ENCODE results near the gene CCDC50. TPM values are rescaled to one million over a fixed set of nuclear protein-coding genes. Genes with fewer than 3 reads are reported as not detected.
A peak's percentile ranks its signal among the peaks of the same experiment; 100 is the strongest.

The CCDC50 gene, protein sequence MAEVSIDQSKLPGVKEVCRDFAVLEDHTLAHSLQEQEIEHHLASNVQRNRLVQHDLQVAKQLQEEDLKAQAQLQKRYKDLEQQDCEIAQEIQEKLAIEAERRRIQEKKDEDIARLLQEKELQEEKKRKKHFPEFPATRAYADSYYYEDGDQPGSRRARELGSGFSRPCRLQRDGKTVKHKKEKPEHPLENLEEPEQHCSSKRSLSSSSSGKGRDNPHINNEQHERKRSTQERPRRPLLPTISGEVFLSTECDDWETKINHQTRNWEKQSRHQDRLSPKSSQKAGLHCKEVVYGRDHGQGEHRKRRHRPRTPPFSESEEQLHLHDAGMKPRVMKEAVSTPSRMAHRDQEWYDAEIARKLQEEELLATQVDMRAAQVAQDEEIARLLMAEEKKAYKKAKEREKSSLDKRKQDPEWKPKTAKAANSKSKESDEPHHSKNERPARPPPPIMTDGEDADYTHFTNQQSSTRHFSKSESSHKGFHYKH
- 58.7 TPM for total RNA-seq

DNA sequence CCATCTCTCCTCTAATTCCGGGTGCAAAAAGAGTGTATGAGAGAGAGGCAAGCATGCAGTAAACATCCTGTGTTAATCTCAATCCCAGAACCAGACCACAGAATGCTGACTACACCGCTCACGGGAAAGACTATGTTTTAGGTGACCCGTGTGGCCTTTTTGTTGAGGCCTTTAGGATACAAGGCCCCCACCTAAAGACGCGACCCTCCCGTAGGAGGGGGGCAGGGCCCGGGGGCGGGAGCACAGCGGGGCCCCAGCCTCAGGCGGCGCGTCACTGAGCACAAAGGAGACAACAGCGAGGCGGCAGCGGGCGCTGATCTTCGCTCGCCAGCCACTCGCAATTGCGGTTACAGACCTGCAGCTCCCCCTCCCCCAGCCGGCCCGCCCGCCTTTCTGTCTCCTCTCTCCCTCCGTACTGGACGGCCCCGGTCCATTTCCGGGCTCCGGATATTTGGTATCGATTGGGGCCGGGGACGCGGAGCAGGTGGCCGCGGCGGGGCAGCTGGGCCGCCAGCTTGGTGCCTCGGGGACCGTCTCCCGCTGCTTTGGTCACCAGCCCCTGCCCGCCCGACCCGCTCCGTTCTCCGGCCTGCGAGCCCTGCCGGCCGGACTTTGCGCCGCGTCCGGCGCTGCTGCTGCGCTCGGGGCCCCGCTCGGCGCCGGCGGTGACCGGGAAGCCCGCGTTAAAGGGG is at the start of gene CCDC50:
CCDC50 (plus strand) TSS at position 433 of the 692 bp plus-strand sequence. CDS start 281 bp downstream, outside the sequence.
- Histone ChIP-seq H3K4me3 (peak within 1 kb of the TSS; percentile 74 to 82), H3K4me1 (peaks cover 34% of the 10 kb centered on the region), H3K27me3 (no peaks in the 10 kb centered on the region), H3K27ac (peak within 1 kb of the TSS; percentile 92), H3K36me3 (no peaks in the 10 kb centered on the region), H3K9me3 (no peaks in the 10 kb centered on the region)
- DNase-seq (ENCODE audit: extremely low spot score in 2 of 2): no peak
- intact Hi-C loops (cut with DNase I): no loop called here
- peak in 1 of 2 donors; percentile 74 for TF ChIP-seq POLR2AphosphoS5 (IDR thresholded peaks at IDR 0.05; ENCODE audit: insufficient read depth in 1 of 2, low read depth in 1 of 2)
- TF ChIP-seq POLR2A (IDR thresholded peaks at IDR 0.05): no peak

DNA sequence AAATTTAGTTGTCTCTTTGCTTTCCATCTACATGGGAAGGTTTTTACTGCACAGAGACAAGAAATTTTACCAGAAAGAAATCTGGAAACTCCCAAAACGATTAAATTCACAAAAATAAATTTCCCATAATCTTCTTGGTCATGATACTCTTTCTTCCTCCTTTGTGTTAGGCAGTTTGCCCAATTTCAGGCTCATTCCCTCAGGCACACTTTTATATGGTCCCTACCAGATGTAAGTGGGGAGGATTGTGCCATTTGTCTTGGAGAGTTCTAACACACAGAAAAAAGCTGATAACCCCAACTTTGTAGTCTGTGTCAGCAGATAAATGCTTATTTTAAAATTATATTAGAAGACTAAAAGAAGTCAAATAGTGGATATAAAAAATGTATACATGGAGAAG is 49.1 kb upstream of the CCDC50 start:
- no peak for TF ChIP-seq POLR2A (IDR thresholded peaks at IDR 0.05)
- intact Hi-C loops (cut with DNase I): no loop called here
- no peak overlapping the region for H3K27ac ChIP-seq
- no peak for DNase-seq (ENCODE audit: extremely low spot score in 2 of 2)
- no peaks in the 10 kb centered on the region for H3K9me3 ChIP-seq
- H3K36me3 ChIP-seq: no peaks in the 10 kb centered on the region
- H3K4me3 ChIP-seq: no peak overlapping the region
- H3K4me1 ChIP-seq: peaks cover 13% of the 10 kb centered on the region
- no peaks in the 10 kb centered on the region for H3K27me3 ChIP-seq

DNA sequence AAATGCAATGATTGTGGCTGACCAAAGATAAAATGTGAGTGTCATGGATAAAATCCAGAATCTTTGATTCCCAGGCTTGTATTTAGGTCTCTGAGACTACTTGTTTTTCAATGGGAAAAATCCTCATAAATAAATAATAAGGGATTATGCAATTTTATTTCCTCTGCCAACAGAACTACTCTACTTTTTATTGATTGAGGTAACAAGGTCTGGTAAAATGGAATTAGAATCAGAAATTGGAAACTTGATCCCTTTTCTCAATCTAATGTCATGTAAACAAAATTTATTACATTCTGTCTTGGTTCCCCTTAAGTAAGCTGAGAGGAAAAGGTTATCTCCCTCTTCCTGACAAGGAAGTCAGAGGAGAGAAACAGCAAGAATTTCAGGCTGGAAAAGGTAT is 48.3 kb upstream of the CCDC50 start:
- TF ChIP-seq, protein P1, sequence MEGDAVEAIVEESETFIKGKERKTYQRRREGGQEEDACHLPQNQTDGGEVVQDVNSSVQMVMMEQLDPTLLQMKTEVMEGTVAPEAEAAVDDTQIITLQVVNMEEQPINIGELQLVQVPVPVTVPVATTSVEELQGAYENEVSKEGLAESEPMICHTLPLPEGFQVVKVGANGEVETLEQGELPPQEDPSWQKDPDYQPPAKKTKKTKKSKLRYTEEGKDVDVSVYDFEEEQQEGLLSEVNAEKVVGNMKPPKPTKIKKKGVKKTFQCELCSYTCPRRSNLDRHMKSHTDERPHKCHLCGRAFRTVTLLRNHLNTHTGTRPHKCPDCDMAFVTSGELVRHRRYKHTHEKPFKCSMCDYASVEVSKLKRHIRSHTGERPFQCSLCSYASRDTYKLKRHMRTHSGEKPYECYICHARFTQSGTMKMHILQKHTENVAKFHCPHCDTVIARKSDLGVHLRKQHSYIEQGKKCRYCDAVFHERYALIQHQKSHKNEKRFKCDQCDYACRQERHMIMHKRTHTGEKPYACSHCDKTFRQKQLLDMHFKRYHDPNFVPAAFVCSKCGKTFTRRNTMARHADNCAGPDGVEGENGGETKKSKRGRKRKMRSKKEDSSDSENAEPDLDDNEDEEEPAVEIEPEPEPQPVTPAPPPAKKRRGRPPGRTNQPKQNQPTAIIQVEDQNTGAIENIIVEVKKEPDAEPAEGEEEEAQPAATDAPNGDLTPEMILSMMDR (IDR thresholded peaks at IDR 0.05): no peak
- no peak for TF ChIP-seq POLR2AphosphoS5 (IDR thresholded peaks at IDR 0.05; ENCODE audit: insufficient read depth in 1 of 2, low read depth in 1 of 2)
- TF ChIP-seq POLR2A (IDR thresholded peaks at IDR 0.05): no peak
- Histone ChIP-seq H3K27ac (no peak overlapping the region), H3K4me1 (peaks cover 13% of the 10 kb centered on the region), H3K9me3 (no peaks in the 10 kb centered on the region), H3K4me3 (no peak overlapping the region), H3K36me3 (no peaks in the 10 kb centered on the region), H3K27me3 (no peaks in the 10 kb centered on the region)
- intact Hi-C loops (cut with DNase I): no loop called here
- DNase-seq (ENCODE audit: extremely low spot score in 2 of 2): no peak

DNA sequence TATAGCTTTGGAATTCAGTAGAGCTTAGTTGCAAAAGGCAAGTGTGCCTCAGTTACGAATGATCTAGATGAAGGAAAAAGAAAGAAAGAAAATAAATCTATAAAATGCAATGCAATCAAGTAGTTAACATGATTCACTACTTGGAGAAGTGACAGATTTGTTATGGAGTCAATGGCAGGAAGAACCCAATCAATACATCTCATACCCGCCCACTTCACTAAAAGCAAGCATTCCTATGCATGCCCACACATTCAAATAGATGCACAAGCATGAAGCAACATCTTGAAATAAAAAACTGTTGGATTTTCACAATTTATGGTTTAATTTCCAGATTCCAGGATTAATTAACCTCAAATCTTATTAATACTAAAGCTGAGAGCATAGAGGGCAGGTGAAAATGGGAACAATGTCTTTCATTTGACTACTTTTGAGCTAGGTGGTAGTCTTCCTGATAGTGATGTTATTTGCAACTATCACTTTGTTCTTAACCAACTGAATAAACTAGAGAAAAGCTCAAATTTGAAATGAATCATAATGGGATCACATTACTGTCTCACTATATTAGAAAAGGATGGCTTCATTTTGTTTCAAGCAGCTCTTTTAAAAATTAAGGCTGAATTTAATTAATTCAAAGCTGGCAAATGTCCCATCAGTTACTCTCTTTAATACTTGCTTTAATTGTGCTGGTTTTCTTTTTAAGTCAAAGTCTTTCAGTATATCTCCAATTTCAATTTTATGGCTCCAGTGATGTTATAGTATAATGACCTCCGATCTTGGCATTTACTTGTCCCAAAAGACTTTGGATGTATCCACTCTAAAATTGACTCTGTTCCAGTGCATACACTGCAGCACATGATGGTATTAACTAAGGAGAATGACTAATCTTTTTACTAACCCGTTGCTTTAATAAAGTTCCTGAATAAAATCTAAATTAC is 46.7 kb upstream of the CCDC50 start:
- TF ChIP-seq, protein P1 (IDR thresholded peaks at IDR 0.05): no peak
- TF ChIP-seq POLR2A (IDR thresholded peaks at IDR 0.05): no peak
- TF ChIP-seq POLR2AphosphoS5 (IDR thresholded peaks at IDR 0.05; ENCODE audit: insufficient read depth in 1 of 2, low read depth in 1 of 2): no peak
- DNase-seq (ENCODE audit: extremely low spot score in 2 of 2): no peak

DNA sequence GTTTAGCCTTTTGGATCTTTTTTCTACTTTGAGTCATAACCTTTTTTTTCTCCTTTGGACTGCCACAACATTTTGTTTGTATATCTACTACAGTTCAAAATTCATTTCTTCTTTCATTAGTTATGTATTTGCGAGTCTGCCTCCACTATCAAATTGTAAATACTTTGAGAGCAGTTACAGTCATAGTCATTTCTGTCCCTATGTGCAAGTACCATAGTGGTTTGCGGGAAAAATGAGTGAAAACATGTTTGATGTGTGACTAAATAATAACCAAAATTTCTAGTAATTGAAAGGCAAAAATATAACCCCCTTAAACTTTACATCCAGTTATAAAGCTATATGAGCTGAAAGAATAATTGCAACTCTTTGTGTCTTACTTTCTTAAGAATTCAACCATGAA is 45.8 kb upstream of the CCDC50 start:
- no peaks in the 10 kb centered on the region for H3K36me3 ChIP-seq
- no peaks in the 10 kb centered on the region for H3K9me3 ChIP-seq
- intact Hi-C loops (cut with DNase I): loop anchor here (1.0 kb wide), 1 partner anchor 17 kb away; no protein-coding TSS in a partner anchor
- DNase-seq (ENCODE audit: extremely low spot score in 2 of 2): no peak
- H3K27me3 ChIP-seq: no peaks in the 10 kb centered on the region
- no peak overlapping the region for H3K4me3 ChIP-seq
- peaks cover 13% of the 10 kb centered on the region for H3K4me1 ChIP-seq
- no peak overlapping the region for H3K27ac ChIP-seq
- TF ChIP-seq POLR2AphosphoS5 (IDR thresholded peaks at IDR 0.05; ENCODE audit: insufficient read depth in 1 of 2, low read depth in 1 of 2): no peak
- TF ChIP-seq POLR2A (IDR thresholded peaks at IDR 0.05): no peak
- TF ChIP-seq, protein P1 (IDR thresholded peaks at IDR 0.05): no peak

More for the DNA sequence above, 46.7 kb upstream of the CCDC50 start:
- Histone ChIP-seq H3K27ac (no peak overlapping the region), H3K27me3 (no peaks in the 10 kb centered on the region), H3K4me3 (no peak overlapping the region), H3K9me3 (no peaks in the 10 kb centered on the region), H3K4me1 (peaks cover 13% of the 10 kb centered on the region), H3K36me3 (no peaks in the 10 kb centered on the region)
- intact Hi-C loops (cut with DNase I): loop anchor here (1.0 kb wide), 1 partner anchor 18 kb away; no protein-coding TSS in a partner anchor
